Colonic mucosa (tissue), 4 donors: ENCODE data around the gene ACTR8. TPM values are rescaled to one million over a fixed set of nuclear protein-coding genes. Genes with fewer than 3 reads are reported as not detected.

Experiments used
- DNase-seq: peaks from one replicate; pipeline ENCODE4 v3.0.0-alpha.2; 2020
- H3K27ac ChIP-seq: fragments of 200-600 bp; one replicate; pipeline ENCODE4 v1.8.0; 2021
- H3K27me3 ChIP-seq: fragments of 200-600 bp; one replicate; pipeline ENCODE4 v1.8.0; 2021
- H3K36me3 ChIP-seq: fragments of 200-600 bp; one replicate; pipeline ENCODE4 v1.8.0; 2021
- H3K4me1 ChIP-seq: fragments of 200-600 bp; one replicate; pipeline ENCODE4 v1.8.0; 2021; ENCODE audit warnings: mild to moderate bottlenecking
- H3K4me3 ChIP-seq: fragments of 200-600 bp; one replicate; pipeline ENCODE4 v1.8.0; 2021
- H3K9ac ChIP-seq, 2 donors: one replicate each; pipeline ENCODE4 v1.7.0; 2013; ENCODE audit warnings: control low read depth in 2 of 2, low read depth in 2 of 2, low read length in 2 of 2
- H3K9me3 ChIP-seq: fragments of 200-600 bp; one replicate; pipeline ENCODE4 v1.8.0; 2021
- intact Hi-C: fragments of 100-400 bp; cut with DNase I; formaldehyde crosslinking; loops from one replicate; pipeline ENCODE4 v1.14.1; 2022
- total RNA-seq, 2 donors: library from RNA; stranded (reverse); fragmentation: NEBNext Ultra II Directional in 1 of 2; extraction: Animal tissue kit (Norgen Biotek cat#: 25700) in 1 of 2; gene quantifications; one replicate each; pipeline ENCODE4 v1.2.1, GENCODE V29; 2021
- TF ChIP-seq, protein P1 (sequence below): fragments of 200-600 bp; IDR thresholded peaks from one replicate; pipeline ENCODE4 v1.8.0; 2022; ENCODE audit warnings: antibody characterized with exemption, mild to moderate bottlenecking
- donor health status: healthy.
- donor health status: DM: no; HTN: no; CAD: no.
- donor health status: DM: no; HTN: no; CAD: no.

The ACTR8 gene
- total RNA-seq, 2 donors from 2014 or later, result 31.4 to 35.0 TPM

DNA sequence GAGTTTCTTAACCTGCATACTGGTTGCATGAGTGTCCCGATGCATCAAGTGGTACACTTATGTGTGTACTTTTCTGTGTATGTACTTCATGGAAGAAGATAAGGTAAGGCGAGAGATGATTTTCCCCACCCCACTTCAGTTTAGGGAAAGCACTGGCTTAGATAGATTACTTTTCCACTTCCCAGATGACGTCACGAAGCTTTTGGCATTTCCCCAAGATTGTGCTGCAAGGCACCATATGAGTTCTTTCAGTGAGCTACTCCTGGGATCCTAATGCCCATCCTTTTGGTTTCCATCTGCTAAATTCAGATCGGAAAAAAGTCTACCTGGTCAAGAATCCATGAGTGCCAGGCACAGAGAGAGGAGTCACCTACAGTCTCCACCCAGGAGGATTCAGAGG is 31.1 kb downstream of the ACTR8 start:
- TF ChIP-seq, protein P1, sequence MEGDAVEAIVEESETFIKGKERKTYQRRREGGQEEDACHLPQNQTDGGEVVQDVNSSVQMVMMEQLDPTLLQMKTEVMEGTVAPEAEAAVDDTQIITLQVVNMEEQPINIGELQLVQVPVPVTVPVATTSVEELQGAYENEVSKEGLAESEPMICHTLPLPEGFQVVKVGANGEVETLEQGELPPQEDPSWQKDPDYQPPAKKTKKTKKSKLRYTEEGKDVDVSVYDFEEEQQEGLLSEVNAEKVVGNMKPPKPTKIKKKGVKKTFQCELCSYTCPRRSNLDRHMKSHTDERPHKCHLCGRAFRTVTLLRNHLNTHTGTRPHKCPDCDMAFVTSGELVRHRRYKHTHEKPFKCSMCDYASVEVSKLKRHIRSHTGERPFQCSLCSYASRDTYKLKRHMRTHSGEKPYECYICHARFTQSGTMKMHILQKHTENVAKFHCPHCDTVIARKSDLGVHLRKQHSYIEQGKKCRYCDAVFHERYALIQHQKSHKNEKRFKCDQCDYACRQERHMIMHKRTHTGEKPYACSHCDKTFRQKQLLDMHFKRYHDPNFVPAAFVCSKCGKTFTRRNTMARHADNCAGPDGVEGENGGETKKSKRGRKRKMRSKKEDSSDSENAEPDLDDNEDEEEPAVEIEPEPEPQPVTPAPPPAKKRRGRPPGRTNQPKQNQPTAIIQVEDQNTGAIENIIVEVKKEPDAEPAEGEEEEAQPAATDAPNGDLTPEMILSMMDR, result no peak

DNA sequence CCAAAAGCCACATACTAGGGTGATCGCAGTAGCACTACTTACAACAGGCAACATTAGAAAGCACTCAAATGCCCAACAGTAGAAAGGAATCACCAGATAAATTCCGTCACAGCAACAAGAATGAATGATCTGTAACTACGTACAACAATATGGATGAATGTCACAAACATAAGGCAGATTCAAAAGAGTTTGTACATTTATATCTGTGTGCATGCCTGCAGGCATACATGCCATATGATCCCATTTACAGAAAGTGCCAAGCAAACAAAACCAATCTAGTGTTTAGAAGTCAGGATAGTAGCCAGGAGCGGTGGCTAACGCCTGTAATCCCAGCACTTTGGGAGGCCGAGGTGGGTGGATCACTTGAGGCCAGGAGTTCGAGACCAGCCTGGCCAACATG is 32.0 kb downstream of the ACTR8 start:
- Histone ChIP-seq H3K27ac (no peak overlapping the region), H3K36me3 (no peaks in the 10 kb centered on the region), H3K9me3 (no peaks in the 10 kb centered on the region), H3K4me3 (no peak overlapping the region), H3K27me3 (no peaks in the 10 kb centered on the region), H3K4me1 (no peaks in the 10 kb centered on the region), H3K9ac (no peak overlapping the region)
- intact Hi-C loops, result no loop called here
- no peak for DNase-seq
- TF ChIP-seq, protein P1, result no peak

More for the DNA sequence above, 31.1 kb downstream of the ACTR8 start:
- Histone ChIP-seq H3K27me3 (no peaks in the 10 kb centered on the region), H3K36me3 (no peaks in the 10 kb centered on the region), H3K9ac (no peak overlapping the region), H3K4me1 (no peaks in the 10 kb centered on the region), H3K9me3 (no peaks in the 10 kb centered on the region), H3K27ac (no peak overlapping the region), H3K4me3 (no peak overlapping the region)
- DNase-seq, result peak; percentile 50
- intact Hi-C loops, result no loop called here

DNA sequence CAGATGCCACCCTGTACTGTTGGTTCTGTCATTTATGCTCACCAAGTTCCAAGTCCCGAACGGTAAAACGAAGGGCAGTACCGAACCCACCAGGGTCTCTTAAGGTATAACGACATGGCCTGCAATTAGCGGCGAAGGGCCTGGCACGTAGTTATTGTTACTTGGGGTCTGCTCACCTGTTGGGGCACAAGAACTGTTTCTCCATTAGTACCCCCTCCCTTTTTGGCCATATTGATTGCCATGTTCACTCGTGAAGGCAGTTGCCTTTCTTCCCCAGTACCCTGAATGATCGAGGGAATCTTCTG is 35.1 kb downstream of the ACTR8 start:
- H3K4me3 ChIP-seq, result peak overlapping the region; percentile 83
- TF ChIP-seq, protein P1, result no peak
- DNase-seq, result no peak
- peaks cover 8% of the 10 kb centered on the region for H3K4me1 ChIP-seq
- no peak overlapping the region for H3K27ac ChIP-seq
- no peaks in the 10 kb centered on the region for H3K9me3 ChIP-seq
- no peaks in the 10 kb centered on the region for H3K36me3 ChIP-seq
- intact Hi-C loops, result no loop called here
- peak overlapping the region in 1 of 2 donors; percentile 62 for H3K9ac ChIP-seq
- H3K27me3 ChIP-seq, result no peaks in the 10 kb centered on the region

DNA sequence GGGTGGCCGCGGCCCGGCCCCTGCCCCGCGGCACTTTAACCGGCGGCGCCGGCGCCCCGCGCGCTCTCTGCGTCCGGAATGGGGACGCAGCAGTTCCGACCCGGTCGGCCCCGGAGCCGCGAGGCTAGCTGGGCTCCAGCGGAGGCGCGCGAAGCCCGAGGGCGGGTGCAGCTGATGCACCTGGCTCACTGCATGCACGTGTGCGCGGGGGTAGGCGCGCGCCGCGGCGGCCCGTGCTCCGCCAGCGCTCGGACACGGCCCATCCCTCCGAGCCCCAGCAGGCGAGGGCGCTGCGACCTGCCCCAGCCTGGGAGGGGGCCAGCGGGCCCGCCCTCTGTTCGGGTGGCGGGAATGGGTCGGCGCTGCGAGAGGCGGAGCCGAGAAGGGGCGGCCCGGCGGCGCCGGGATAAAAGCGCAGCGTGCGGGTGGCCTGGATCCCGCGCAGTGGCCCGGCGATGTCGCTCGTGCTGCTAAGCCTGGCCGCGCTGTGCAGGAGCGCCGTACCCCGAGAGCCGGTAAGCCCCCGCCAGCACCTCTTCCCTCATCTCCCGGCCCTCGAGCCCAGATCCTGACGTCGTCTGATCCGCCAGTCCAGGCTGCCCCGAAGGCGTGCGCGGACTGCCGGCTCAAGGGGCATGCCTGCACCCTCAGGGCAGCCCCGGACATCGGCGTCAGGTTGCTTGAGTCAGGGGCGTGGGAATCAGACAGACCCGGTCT is 35.7 kb downstream of the ACTR8 start, which contains the start of the genes CHDH and IL17RB:
CHDH (minus strand) TSS at position 286 of the 717 bp plus-strand sequence. CDS start 22,411 bp downstream, outside the sequence.
IL17RB (plus strand) TSS at position 435 of the 717 bp plus-strand sequence; CDS start at position 456, 21 bp downstream.
- TF ChIP-seq, protein P1, result no peak
- H3K4me3 ChIP-seq, result peak within 1 kb of the TSS; percentile 83
- intact Hi-C loops, result no loop called here
- peak; percentile 86 for DNase-seq
- H3K9ac ChIP-seq, result peak within 1 kb of the TSS; percentile 81
- peak within 1 kb of the TSS; percentile 92 for H3K27ac ChIP-seq
- no peaks in the 10 kb centered on the region for H3K36me3 ChIP-seq
- no peaks in the 10 kb centered on the region for H3K9me3 ChIP-seq
- peaks cover 8% of the 10 kb centered on the region for H3K4me1 ChIP-seq
- H3K27me3 ChIP-seq, result no peaks in the 10 kb centered on the region

DNA sequence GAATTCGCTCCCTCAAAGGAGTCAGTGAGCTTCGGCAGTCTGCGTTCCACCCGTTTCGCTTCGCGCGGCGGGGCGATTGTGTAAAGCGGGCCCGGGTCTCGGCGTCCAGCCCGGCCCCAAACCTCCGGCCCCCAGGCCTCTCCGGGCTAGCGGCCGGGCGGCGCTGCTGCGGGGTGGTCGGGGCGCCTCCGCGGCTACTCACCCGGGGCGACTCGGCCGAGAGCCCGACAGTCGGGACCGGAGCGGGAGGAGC is 36.1 kb downstream of the ACTR8 start:
- peaks cover 8% of the 10 kb centered on the region for H3K4me1 ChIP-seq
- no peaks in the 10 kb centered on the region for H3K27me3 ChIP-seq
- H3K4me3 ChIP-seq, result peak overlapping the region; percentile 83
- no peaks in the 10 kb centered on the region for H3K9me3 ChIP-seq
- intact Hi-C loops, result no loop called here
- H3K9ac ChIP-seq, result peak overlapping the region; percentile 81
- TF ChIP-seq, protein P1, result no peak
- H3K36me3 ChIP-seq, result no peaks in the 10 kb centered on the region
- H3K27ac ChIP-seq, result peak overlapping the region; percentile 92
- no peak for DNase-seq
